Measurements from ENCODE around the gene GRIA4. TPM values are rescaled to one million over a fixed set of nuclear protein-coding genes. Genes with fewer than 3 reads are reported as not detected.

GRIA4 gene
- polyA plus RNA-seq, 1 of the 3 experiments (the other 2 are of a cell fraction) = 0.02 TPM

- TF ChIP-seq REST (IDR thresholded peaks at IDR 0.05; ENCODE audit: low read depth, low read length) (no peak), CHD2 (IDR thresholded peaks at IDR 0.05; ENCODE audit: low read length, partially characterized antibody) (no peak), MEF2A (IDR thresholded peaks at IDR 0.05; ENCODE audit: borderline replicate concordance, low read depth) (no peak), YY1 (IDR thresholded peaks at IDR 0.05; ENCODE audit: low read depth) (no peak), RCOR1 (IDR thresholded peaks at IDR 0.05; ENCODE audit: low read length) (no peak), RXRA (IDR thresholded peaks at IDR 0.05; ENCODE audit: borderline replicate concordance, low read depth) (no peak), JUND (IDR thresholded peaks at IDR 0.05) (no peak), TAF1 (IDR thresholded peaks at IDR 0.05; ENCODE audit: borderline replicate concordance, low read depth, low read length) (no peak), SMC3 (IDR thresholded peaks at IDR 0.05; ENCODE audit: low read depth, low read length) (no peak), EZH2phosphoT487 (IDR thresholded peaks at IDR 0.05; ENCODE audit: borderline replicate concordance, low read depth) (no peak)
Observed at GRCh38 chr11:105642870-105643269, 33.0 kb downstream of the GRIA4 start (continued).

DNA sequence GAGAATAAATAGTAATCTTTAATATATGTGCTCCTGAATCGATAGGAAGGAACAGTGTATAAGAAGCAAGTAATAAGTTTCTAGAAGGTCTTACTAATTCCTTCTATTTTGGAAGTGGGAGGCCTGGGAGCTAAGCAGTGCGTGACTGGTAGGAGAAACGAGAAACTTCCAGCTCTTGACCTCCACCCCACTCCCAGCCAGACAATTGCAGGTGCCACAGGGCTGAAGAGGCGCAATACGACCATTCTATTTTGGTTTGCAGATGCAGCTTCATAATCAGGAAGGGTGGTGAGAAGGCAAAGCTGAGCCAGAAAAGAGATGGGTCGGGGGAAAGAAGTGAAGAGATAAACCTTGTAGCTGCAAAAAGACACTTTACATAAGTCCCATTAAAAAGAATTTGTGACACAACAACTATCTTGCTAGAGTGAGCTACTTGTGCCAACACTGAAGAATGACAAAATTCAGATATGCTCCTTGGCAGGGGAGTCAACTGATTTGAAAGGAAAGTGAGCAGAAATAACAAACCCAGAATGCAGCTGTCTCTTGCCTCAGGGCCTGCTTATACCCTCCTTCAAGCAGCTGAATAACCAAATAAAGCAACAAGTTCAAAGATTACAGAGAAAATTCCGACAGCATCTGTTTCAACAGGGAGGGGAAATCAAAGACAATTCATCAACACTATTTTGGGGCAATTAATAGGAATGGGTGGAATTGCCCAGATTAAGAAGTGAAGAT, 35.1 kb downstream of the GRIA4 start:
- POLR2A ChIA-PET = no interaction called here

More for the DNA sequence above, 35.1 kb downstream of the GRIA4 start:
- no peaks in the 10 kb centered on the region for H4K20me1 ChIP-seq (ENCODE audit: insufficient read depth)
- no peaks in the 10 kb centered on the region for H3K27me3 ChIP-seq (ENCODE audit: insufficient read depth)
- H3K79me2 ChIP-seq (ENCODE audit: insufficient read depth) = no peaks in the 10 kb centered on the region; the same call in 1 of the 2 replicates
- DNase-seq = no peak
- CTCF ChIA-PET = no interaction called here
- H3K9me3 ChIP-seq = no peaks in the 10 kb centered on the region
- no peak overlapping the region for H3K27ac ChIP-seq (ENCODE audit: low read depth in 2 of 2, low read length in 1 of 2)
- H3K9ac ChIP-seq = no peak overlapping the region
- no peaks in the 10 kb centered on the region for H3F3A ChIP-seq (replicated peaks; ENCODE audit: insufficient read depth)
- no peaks in the 10 kb centered on the region for H3K36me3 ChIP-seq (replicated peaks in 1 of 2; ENCODE audit: control insufficient read depth in 1 of 2, insufficient read depth in 2 of 2, low read length in 1 of 2)
- no peaks in the 10 kb centered on the region; a peak in 1 of 4 replicates for H3K4me1 ChIP-seq (ENCODE audit: control insufficient read depth in 1 of 2, insufficient read depth in 2 of 2, low read depth in 1 of 2, low read length in 1 of 2)
- no peak overlapping the region for H3K4me2 ChIP-seq
- no peak overlapping the region for H3K4me3 ChIP-seq (ENCODE audit: low read depth in 2 of 2, low read length in 1 of 2)
- WGBS (ENCODE audit: low lambda C conversion rate) = 34% methylated on average over 7 of the region's 7 CpGs
- no peaks in the 10 kb centered on the region for H3K9me2 ChIP-seq
- H2AFZ ChIP-seq (ENCODE audit: low read depth) = no peak overlapping the region
- TF ChIP-seq CTCF (IDR thresholded peaks at IDR 0.05) (no peak), NFIC (IDR thresholded peaks at IDR 0.05; ENCODE audit: borderline replicate concordance) (no peak), POLR2AphosphoS5 (IDR thresholded peaks at IDR 0.05; ENCODE audit: low read depth, low read length) (no peak)

Data from SK-N-SH (cell line).